ENCODE results near the gene IFRD2. TPM values are rescaled to one million over a fixed set of nuclear protein-coding genes. Genes with fewer than 3 reads are reported as not detected.

The IFRD2 gene
- total RNA-seq, 1 experiment from 2014 or later, result 223 TPM

DNA sequence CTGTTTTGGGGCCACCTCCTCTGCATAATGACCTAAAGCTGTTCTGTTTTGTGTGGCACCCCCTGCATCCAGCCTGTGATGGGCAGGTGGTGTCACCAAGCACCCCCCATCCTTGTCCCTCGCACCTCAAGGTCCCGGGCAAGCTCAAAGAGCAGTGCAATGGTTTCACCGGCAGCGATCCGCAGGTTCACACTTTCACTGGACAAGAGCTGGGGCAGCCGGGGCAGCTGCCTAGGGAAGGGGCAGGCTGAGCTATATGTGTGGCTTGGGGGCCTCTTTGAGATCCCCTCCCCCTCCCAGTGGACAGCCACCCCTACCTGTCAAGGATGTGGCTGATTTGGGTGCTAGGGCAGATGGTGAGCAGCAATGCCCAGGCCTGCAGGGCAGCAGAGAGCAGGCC, 3.1 kb downstream of the IFRD2 start:
- TF ChIP-seq, protein P1, sequence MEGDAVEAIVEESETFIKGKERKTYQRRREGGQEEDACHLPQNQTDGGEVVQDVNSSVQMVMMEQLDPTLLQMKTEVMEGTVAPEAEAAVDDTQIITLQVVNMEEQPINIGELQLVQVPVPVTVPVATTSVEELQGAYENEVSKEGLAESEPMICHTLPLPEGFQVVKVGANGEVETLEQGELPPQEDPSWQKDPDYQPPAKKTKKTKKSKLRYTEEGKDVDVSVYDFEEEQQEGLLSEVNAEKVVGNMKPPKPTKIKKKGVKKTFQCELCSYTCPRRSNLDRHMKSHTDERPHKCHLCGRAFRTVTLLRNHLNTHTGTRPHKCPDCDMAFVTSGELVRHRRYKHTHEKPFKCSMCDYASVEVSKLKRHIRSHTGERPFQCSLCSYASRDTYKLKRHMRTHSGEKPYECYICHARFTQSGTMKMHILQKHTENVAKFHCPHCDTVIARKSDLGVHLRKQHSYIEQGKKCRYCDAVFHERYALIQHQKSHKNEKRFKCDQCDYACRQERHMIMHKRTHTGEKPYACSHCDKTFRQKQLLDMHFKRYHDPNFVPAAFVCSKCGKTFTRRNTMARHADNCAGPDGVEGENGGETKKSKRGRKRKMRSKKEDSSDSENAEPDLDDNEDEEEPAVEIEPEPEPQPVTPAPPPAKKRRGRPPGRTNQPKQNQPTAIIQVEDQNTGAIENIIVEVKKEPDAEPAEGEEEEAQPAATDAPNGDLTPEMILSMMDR (conservative IDR thresholded peaks at IDR 0.05; ENCODE audit: low read depth, low read length), result no peak
- TF ChIP-seq EZH2phosphoT487 (IDR thresholded peaks at IDR 0.05; ENCODE audit: borderline replicate concordance, low read length) (no peak), EZH2 (IDR thresholded peaks at IDR 0.05; ENCODE audit: low read length, unreplicated experiment) (no peak)
- Histone ChIP-seq H3K9me2 (replicated peaks; ENCODE audit: low read length) (no peaks in the 10 kb centered on the region), H3K4me3 (ENCODE audit: low read length) (no peak overlapping the region), H3K27me3 (ENCODE audit: low read length) (no peaks in the 10 kb centered on the region), H4K20me1 (ENCODE audit: low read length) (no peaks in the 10 kb centered on the region), H3K79me2 (ENCODE audit: low read length) (peaks cover 32% of the 10 kb centered on the region), H3K36me3 (ENCODE audit: low read depth, low read length) (peaks cover 35% of the 10 kb centered on the region), H3F3A (ENCODE audit: low read length, unreplicated experiment) (peaks cover 4% of the 10 kb centered on the region), H3K27ac (ENCODE audit: low read length) (no peak overlapping the region), H3K9ac (ENCODE audit: low read length) (no peak overlapping the region), H3K9me3 (ENCODE audit: low read length) (no peaks in the 10 kb centered on the region), H3K4me2 (ENCODE audit: low read length) (no peak overlapping the region), H2AFZ (ENCODE audit: low read length) (no peak overlapping the region), H3K4me1 (ENCODE audit: insufficient read depth, low read length) (peaks cover 6% of the 10 kb centered on the region)
- POLR2A ChIA-PET (ENCODE audit: unreplicated experiment), result interaction anchor here (0.6 kb wide), 1 partner anchor 10 kb away, joined by 3 read pairs; no protein-coding TSS in a partner anchor
- intact Hi-C loops (cut with micrococcal nuclease), result no loop called here
- no peak for ATAC-seq
- CTCF ChIA-PET, result no interaction called here
- no TSS peak for BruUV-seq (replicated peaks)
- DNase-seq, result no peak

DNA sequence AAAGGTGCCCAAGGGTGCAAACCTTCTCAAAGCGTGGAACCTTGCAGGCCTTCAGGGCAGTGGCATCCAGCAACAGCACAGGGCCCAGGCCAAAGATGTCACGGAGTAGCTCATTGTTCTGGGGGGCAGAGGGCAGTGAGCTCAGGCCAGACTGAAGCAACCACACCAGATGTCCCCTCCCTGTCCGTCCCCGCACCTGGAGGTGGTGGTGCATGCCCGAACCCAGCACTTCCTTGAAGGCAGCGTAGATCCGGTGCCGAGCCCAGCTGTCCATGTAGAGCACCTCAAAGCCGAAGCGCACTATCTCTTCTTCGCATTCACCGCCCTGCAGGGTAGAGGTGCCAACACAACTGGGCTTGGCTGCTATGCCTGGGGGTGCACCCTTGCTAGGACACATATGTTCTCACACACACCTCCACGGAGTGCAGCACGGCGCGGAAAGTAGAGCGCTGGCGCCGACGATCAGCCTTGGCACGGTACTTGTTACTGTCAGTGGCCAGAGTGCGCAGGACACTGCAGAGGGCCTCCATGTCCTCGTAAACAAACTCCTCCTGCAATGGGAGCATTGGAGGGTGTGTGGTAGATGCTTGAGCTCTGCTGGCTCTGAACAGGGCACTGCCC, 3.7 kb downstream of the IFRD2 start:
- H3K36me3 ChIP-seq (ENCODE audit: low read depth, low read length), result peaks cover 35% of the 10 kb centered on the region
- peaks cover 6% of the 10 kb centered on the region for H3K4me1 ChIP-seq (ENCODE audit: insufficient read depth, low read length)
- no peak overlapping the region for H3K4me3 ChIP-seq (ENCODE audit: low read length)
- H3K79me2 ChIP-seq (ENCODE audit: low read length), result peaks cover 32% of the 10 kb centered on the region
- BruUV-seq (replicated peaks), result no TSS peak
- DNase-seq, result no peak
- H3K27ac ChIP-seq (ENCODE audit: low read length), result no peak overlapping the region
- H3K9ac ChIP-seq (ENCODE audit: low read length), result no peak overlapping the region
- no peak for TF ChIP-seq EZH2 (IDR thresholded peaks at IDR 0.05; ENCODE audit: low read length, unreplicated experiment)
- TF ChIP-seq, protein P1 (conservative IDR thresholded peaks at IDR 0.05; ENCODE audit: low read depth, low read length), result no peak
- TF ChIP-seq EZH2phosphoT487 (IDR thresholded peaks at IDR 0.05; ENCODE audit: borderline replicate concordance, low read length), result no peak
- ChIA-PET CTCF (no interaction called here), POLR2A (ENCODE audit: unreplicated experiment) (no interaction called here)
- no peaks in the 10 kb centered on the region for H4K20me1 ChIP-seq (ENCODE audit: low read length)
- H3K9me2 ChIP-seq (replicated peaks; ENCODE audit: low read length), result no peaks in the 10 kb centered on the region
- H3K9me3 ChIP-seq (ENCODE audit: low read length), result no peaks in the 10 kb centered on the region
- H3F3A ChIP-seq (ENCODE audit: low read length, unreplicated experiment), result peaks cover 4% of the 10 kb centered on the region
- intact Hi-C loops (cut with micrococcal nuclease), result no loop called here
- no peaks in the 10 kb centered on the region for H3K27me3 ChIP-seq (ENCODE audit: low read length)
- H3K4me2 ChIP-seq (ENCODE audit: low read length), result no peak overlapping the region
- ATAC-seq, result no peak
- no peak overlapping the region for H2AFZ ChIP-seq (ENCODE audit: low read length)

DNA sequence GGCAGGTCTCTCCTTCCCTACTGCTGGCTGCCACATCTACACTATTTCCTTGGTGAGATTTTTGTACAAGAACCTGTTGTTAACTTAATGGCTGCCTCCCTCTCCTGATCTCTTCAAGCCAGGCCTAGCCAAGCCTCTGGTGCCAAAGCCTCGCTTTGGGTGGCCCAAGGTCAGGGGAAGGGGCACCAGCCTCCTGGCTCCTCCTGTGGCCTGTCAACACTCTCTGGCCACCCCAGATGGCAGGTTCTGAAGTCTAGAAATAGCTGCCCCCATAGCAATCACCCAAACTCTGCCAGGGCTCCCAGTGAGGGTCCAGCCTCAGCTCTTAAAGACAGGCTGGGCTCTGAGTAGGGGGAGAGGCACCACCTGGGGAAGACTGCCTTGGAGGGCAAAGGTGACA, 5.0 kb downstream of the IFRD2 start:
- ATAC-seq (no peak), DNase-seq (no peak)
- POLR2A ChIA-PET (ENCODE audit: unreplicated experiment), result no interaction called here
- H3K4me1 ChIP-seq (ENCODE audit: insufficient read depth, low read length), result no peaks in the 10 kb centered on the region; the same call in 1 of the 2 replicates
- no TSS peak for BruUV-seq (replicated peaks)
- H4K20me1 ChIP-seq (ENCODE audit: low read length), result no peaks in the 10 kb centered on the region
- intact Hi-C loops (cut with micrococcal nuclease), result no loop called here
- TF ChIP-seq, protein P1 (conservative IDR thresholded peaks at IDR 0.05; ENCODE audit: low read depth, low read length), result no peak
- TF ChIP-seq EZH2phosphoT487 (IDR thresholded peaks at IDR 0.05; ENCODE audit: borderline replicate concordance, low read length) (no peak), EZH2 (IDR thresholded peaks at IDR 0.05; ENCODE audit: low read length, unreplicated experiment) (no peak)
- peaks cover 35% of the 10 kb centered on the region for H3K36me3 ChIP-seq (ENCODE audit: low read depth, low read length)
- H2AFZ ChIP-seq (ENCODE audit: low read length), result no peak overlapping the region
- H3K9me3 ChIP-seq (ENCODE audit: low read length), result no peaks in the 10 kb centered on the region
- H3F3A ChIP-seq (ENCODE audit: low read length, unreplicated experiment), result peaks cover 4% of the 10 kb centered on the region
- H3K27me3 ChIP-seq (ENCODE audit: low read length), result no peaks in the 10 kb centered on the region
- no peak overlapping the region for H3K27ac ChIP-seq (ENCODE audit: low read length)
- H3K9ac ChIP-seq (ENCODE audit: low read length), result no peak overlapping the region
- H3K79me2 ChIP-seq (ENCODE audit: low read length), result peaks cover 32% of the 10 kb centered on the region
- no peak overlapping the region for H3K4me3 ChIP-seq (ENCODE audit: low read length)
- H3K4me2 ChIP-seq (ENCODE audit: low read length), result no peak overlapping the region
- CTCF ChIA-PET, result no interaction called here
- H3K9me2 ChIP-seq (replicated peaks; ENCODE audit: low read length), result no peaks in the 10 kb centered on the region
